NCI-H748 treated with DMSO at 0.1 percent for 48 hours (cell line): ENCODE measurements around the gene SPRR2E.
"Not testable (repeated sequence)": the region's sequence is repeated elsewhere in the genome, so short reads cannot be mapped to it uniquely, and the experiment has no call there.

Source experiments
- DNase-seq: peaks from one replicate; lab custom pipeline; 2025; lab: John Stamatoyannopoulos, UW

Gene SPRR2E

DNA sequence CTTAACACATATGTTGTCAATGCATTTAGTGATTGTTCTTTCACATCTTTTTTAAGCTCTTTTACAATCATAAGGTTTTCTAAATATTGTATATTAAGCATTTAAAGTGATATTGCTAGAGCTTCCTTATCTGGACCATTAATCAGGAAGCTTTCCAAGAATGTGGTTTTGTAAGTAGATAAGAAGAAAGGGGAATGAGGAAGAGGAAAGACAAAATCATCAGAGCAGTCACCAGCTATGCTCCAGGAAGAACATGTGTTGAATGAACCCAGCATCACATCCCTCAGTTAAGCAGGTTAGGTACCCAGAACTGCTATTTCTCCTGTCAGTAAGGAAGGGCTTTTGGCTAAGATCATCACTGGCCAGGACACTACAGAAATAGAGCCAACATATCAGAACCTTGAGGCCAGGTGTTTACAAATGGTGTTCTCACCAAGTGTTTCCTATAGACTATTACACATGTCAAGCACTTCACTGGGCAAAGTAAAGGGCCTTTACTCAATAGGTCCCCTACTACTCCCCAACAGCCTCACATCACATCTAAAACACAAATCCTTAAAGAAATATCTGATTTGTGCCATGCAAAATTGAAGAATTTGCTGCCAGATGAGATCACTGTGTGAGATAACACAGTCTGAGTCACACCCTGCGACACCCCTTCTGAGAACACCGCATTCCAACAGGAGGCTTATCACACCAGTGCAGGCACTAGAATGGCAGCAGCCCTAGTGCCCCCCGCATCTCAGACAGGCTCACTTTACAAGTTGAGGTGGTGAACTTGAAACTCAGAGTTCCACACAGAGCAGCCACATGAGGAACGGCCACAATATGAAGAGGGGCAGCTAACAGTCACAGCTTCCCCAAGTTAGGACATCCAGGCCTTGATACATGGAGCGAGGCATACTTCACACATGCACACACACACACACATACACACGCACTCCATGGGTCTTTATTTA is 35.2 kb downstream of the SPRR2E start:
- no peak for DNase-seq

DNA sequence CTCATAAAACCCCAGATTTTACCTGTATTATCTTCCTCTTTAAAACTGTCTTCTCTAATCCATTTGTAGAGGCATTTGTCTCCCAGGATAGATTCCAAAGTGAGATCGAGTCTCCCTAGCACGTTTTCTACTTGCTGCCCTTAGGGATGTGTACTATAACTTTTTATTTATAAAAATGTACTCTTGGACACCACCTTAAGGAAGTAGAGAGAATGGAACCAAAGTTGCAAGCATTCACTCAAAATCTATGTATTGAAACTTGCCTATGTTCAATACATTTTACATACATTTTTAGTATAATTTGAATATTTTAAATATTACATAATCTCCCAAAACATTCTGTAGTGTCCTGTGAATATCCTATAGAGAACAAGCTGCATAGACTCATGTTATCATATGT is 36.2 kb downstream of the SPRR2E start:
- no peak for DNase-seq

DNA sequence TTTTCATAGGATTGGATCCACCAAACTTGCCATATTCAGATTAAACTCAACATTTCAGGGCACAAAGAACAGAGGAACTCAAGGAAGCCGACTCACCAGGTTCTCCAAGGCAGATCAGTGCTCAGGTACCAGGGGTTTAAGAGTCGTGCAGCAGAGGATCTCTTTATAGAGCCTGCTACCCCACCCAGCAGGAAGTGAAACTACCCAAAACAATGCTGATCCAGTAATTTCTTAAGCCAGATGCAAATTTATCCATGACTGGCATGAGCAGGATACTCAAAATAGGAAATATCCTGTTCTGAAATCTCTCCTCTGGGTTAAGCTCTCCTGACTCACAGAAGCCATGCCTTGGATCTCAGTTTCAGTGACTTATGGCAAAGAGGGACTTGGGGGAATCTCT is 37.0 kb downstream of the SPRR2E start, which contains the start of gene SPRR2A:
TSS of gene SPRR2A (minus strand) at position 138 of the 400 bp plus-strand sequence. CDS start 777 bp downstream, outside the sequence.
- DNase-seq = no peak

DNA sequence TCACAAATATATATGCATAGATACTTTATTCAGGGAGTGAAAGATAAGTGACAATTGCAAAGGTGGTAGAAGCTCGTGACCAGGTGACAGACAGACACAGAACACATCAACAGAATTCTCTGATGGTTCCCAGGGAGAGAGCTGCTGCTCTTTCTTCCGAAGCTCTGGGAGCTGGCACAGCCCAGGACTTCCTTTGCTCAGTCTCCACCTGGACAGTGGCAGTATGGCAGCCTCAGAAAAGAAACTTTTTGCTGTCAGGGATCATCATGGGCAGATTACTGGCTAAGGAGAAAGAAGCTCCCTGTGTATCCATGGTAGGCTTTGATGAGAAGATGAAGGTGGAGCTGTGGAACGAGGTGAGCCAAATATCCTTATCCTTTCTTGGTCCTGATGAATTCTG is 38.2 kb downstream of the SPRR2E start:
- not testable (repeated sequence) for DNase-seq

DNA sequence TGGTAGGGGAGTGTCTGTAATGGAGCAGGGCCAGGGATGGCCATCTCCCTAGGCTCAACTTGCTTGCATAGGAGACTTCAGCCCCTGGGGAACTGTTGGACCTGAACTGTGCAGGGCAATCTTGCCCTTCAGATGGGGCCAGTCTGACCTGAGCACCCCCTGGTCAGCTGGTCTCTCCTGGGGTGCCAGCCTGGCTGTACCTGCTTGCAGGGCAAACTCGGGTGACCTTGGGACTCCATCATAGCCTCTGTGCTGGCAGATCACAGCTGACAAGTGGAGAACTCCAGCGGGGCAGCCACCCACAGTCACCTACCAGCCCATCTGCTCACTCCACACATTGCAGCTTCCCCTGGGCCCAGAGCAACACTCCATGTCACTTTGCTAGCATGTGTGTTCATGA is 45.1 kb downstream of the SPRR2E start:
- DNase-seq = no peak
